Trophoblast cell (in vitro differentiated cells and primary cell): ENCODE data around the gene RPS27A.
"Not testable (repeated sequence)": the region's sequence is repeated elsewhere in the genome, so short reads cannot be mapped to it uniquely, and the experiment has no call there.

ENCODE experiments used
- DNase-seq, 2 donors: peaks; one replicate each; pipeline ENCODE4 v3.0.0-alpha.2; 2016
- H2AFZ ChIP-seq: 2 replicates; pipeline ENCODE4 v1.6.1; 2013; ENCODE audit warnings: low read length, moderate library complexity, mild to moderate bottlenecking; ENCODE audit not compliant: insufficient read depth, poor library complexity
- H2AK5ac ChIP-seq: 2 replicates; pipeline ENCODE4 v1.6.1; 2013; ENCODE audit warnings: mild to moderate bottlenecking, low read length
- H2BK120ac ChIP-seq: 2 replicates; pipeline ENCODE4 v1.6.1; 2013; ENCODE audit warnings: low read length, mild to moderate bottlenecking, moderate library complexity; ENCODE audit not compliant: insufficient read depth, poor library complexity
- H2BK12ac ChIP-seq: 2 replicates; pipeline ENCODE4 v1.6.1; 2013; ENCODE audit warnings: mild to moderate bottlenecking, low read length, moderate library complexity
- H2BK5ac ChIP-seq: 2 replicates; pipeline ENCODE4 v1.6.1; 2013; ENCODE audit warnings: low read length, low read depth, moderate library complexity, mild to moderate bottlenecking; ENCODE audit not compliant: poor library complexity
- H3K14ac ChIP-seq: 2 replicates; pipeline ENCODE4 v1.6.1; 2013; ENCODE audit warnings: mild to moderate bottlenecking, low read length
- H3K18ac ChIP-seq: 2 replicates; pipeline ENCODE4 v1.6.1; 2013; ENCODE audit warnings: mild to moderate bottlenecking, low read length
- H3K23ac ChIP-seq: 2 replicates; pipeline ENCODE4 v1.6.1; 2013; ENCODE audit warnings: low read length
- H3K27ac ChIP-seq: 2 replicates; pipeline ENCODE4 v1.5.1; 2013; ENCODE audit warnings: low read depth, mild to moderate bottlenecking, inconsistent platforms, low read length, moderate library complexity
- H3K27me3 ChIP-seq: 2 replicates; pipeline ENCODE4 v1.6.1; 2013; ENCODE audit warnings: inconsistent platforms, mild to moderate bottlenecking, low read length, moderate library complexity; ENCODE audit not compliant: insufficient read depth
- H3K36me3 ChIP-seq, 2 experiments: 1 replicate in 1 of 2; 2 replicates in 1 of 2; pipeline ENCODE4 v1.6.1; 2013; ENCODE audit warnings: low read length in 2 of 2, mild to moderate bottlenecking in 2 of 2, moderate library complexity in 1 of 2; ENCODE audit not compliant: insufficient read depth in 2 of 2, control insufficient read depth in 1 of 2
- H3K4ac ChIP-seq: 2 replicates; pipeline ENCODE4 v1.6.1; 2013; ENCODE audit warnings: low read depth, mild to moderate bottlenecking, low read length, moderate library complexity
- H3K4me1 ChIP-seq, 2 experiments: 1 replicate in 1 of 2; 2 replicates in 1 of 2; pipeline ENCODE4 v1.6.1; 2013; ENCODE audit warnings: low read length in 2 of 2, mild to moderate bottlenecking in 2 of 2, moderate library complexity in 1 of 2; ENCODE audit not compliant: insufficient read depth in 2 of 2, control insufficient read depth in 1 of 2
- H3K4me2 ChIP-seq: 2 replicates; pipeline ENCODE4 v1.6.1; 2013; ENCODE audit warnings: inconsistent platforms, mild to moderate bottlenecking, low read length, moderate library complexity
- H3K4me3 ChIP-seq: 2 replicates; pipeline ENCODE4 v1.5.1; 2013; ENCODE audit warnings: mild to moderate bottlenecking, low read depth, low read length, inconsistent platforms
- H3K79me1 ChIP-seq: one replicate; pipeline ENCODE4 v1.6.1; 2013; ENCODE audit warnings: low read length
- H3K79me2 ChIP-seq: 2 replicates; pipeline ENCODE4 v1.6.1; 2013; ENCODE audit warnings: low read length, mild to moderate bottlenecking; ENCODE audit not compliant: control insufficient read depth, insufficient read depth, poor library complexity
- H3K9ac ChIP-seq: 2 replicates; pipeline ENCODE4 v1.6.1; 2013; ENCODE audit warnings: mild to moderate bottlenecking, low read length
- H3K9me3 ChIP-seq: 2 replicates; pipeline ENCODE4 v1.6.1; 2013; ENCODE audit warnings: low read depth, mild to moderate bottlenecking, control low read depth, inconsistent platforms, low read length; ENCODE audit not compliant: insufficient read depth
- H4K12ac ChIP-seq: 2 replicates; pipeline ENCODE4 v1.6.1; 2013; ENCODE audit warnings: low read depth, mild to moderate bottlenecking, low read length, moderate library complexity
- H4K8ac ChIP-seq: 2 replicates; pipeline ENCODE4 v1.6.1; 2013; ENCODE audit warnings: low read depth, mild to moderate bottlenecking, low read length, moderate library complexity
- H4K91ac ChIP-seq: one replicate; pipeline ENCODE4 v1.6.1; 2013; ENCODE audit warnings: low read depth, mild to moderate bottlenecking, low read length, moderate library complexity
- WGBS: extraction: QIAGEN DNeasy Blood & Tissue Kit; methylation state at CpG from one replicate; pipeline ENCODE4 v1.1.7; 2013; ENCODE audit warnings: missing lambda C conversion rate; ENCODE audit not compliant: insufficient read length, insufficient coverage; ENCODE audit errors: extremely low coverage; 5-methylcytosine and 5-hydroxymethylcytosine counted together

The RPS27A gene

GRCh38 chr2:55239656-55240222 is 7.3 kb downstream of the RPS27A start:
- no peaks in the 10 kb centered on the region for H3K79me2 ChIP-seq
- H3K4ac ChIP-seq, result no peak overlapping the region
- WGBS, result no CpG with 5 or more reads among the region's 4 CpGs

GRCh38 chr2:55241582-55241981 is 9.1 kb downstream of the RPS27A start:
- not testable (repeated sequence) for H2BK12ac ChIP-seq, H3K4ac ChIP-seq, H3K4me1 ChIP-seq, H3K18ac ChIP-seq, H2AK5ac ChIP-seq, H3K9me3 ChIP-seq, H3K36me3 ChIP-seq, H3K4me3 ChIP-seq, H3K9ac ChIP-seq, DNase-seq, H3K27ac ChIP-seq, H3K27me3 ChIP-seq, H3K23ac ChIP-seq, H3K14ac ChIP-seq, H4K8ac ChIP-seq, H3K79me2 ChIP-seq, H3K4me2 ChIP-seq, H2BK120ac ChIP-seq, H4K12ac ChIP-seq, H2BK5ac ChIP-seq, H3K79me1 ChIP-seq, H2AFZ ChIP-seq, H4K91ac ChIP-seq
- no CpG with 5 or more reads among the region's 8 CpGs for WGBS

More at GRCh38 chr2:55239656-55240222, 7.3 kb downstream of the RPS27A start:
- no peak overlapping the region for H3K4me3 ChIP-seq
- no peaks in the 10 kb centered on the region for H3K4me1 ChIP-seq
- H2BK5ac ChIP-seq, result no peak overlapping the region
- H4K12ac ChIP-seq, result no peak overlapping the region
- H3K4me2 ChIP-seq, result no peak overlapping the region
- H4K8ac ChIP-seq, result no peak overlapping the region
- no peak overlapping the region for H2BK12ac ChIP-seq
- H3K36me3 ChIP-seq, result peaks cover 5 to 15% of the 10 kb centered on the region in 2 experiments
- no peak overlapping the region for H2AFZ ChIP-seq
- H3K14ac ChIP-seq, result no peak overlapping the region
- no peak overlapping the region for H3K18ac ChIP-seq
- no peak overlapping the region for H3K27ac ChIP-seq
- no peak overlapping the region for H4K91ac ChIP-seq
- H3K23ac ChIP-seq, result no peak overlapping the region
- no peak overlapping the region for H2BK120ac ChIP-seq
- no peaks in the 10 kb centered on the region for H3K9me3 ChIP-seq
- no peaks in the 10 kb centered on the region for H3K79me1 ChIP-seq
- no peak overlapping the region for H3K9ac ChIP-seq
- H3K27me3 ChIP-seq, result no peaks in the 10 kb centered on the region
- H2AK5ac ChIP-seq, result no peak overlapping the region
- DNase-seq, result no peak

DNA sequence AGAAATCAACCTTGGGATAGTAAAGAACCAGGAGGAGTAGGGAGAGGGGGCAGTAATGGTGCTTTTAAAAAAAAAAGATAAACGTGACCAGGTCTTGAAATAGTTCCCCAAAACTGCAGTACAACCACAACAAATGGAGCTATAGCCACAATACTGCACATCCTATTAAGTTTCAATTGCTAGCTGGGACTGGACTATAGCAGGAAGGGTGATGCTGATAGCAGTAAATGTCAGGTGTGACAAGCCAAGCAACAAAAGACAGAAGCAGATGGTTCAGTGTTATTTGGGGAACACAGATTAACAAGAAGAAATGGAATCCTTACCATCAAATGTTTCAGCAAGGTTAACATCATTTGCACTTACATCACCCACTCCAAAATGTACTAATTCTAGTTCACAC is 10.1 kb downstream of the RPS27A start:
- Histone ChIP-seq H4K91ac (no peak overlapping the region), H4K12ac (no peak overlapping the region), H3K9ac (no peak overlapping the region), H3K18ac (no peak overlapping the region), H3K36me3 (peaks cover 5 to 10% of the 10 kb centered on the region in 2 experiments), H3K14ac (no peak overlapping the region), H3K79me2 (no peaks in the 10 kb centered on the region), H2AFZ (no peak overlapping the region), H3K27me3 (no peaks in the 10 kb centered on the region), H3K4me3 (no peak overlapping the region), H2BK5ac (no peak overlapping the region), H3K4ac (no peak overlapping the region), H3K23ac (no peak overlapping the region), H2BK12ac (no peak overlapping the region), H3K4me2 (no peak overlapping the region), H2BK120ac (no peak overlapping the region), H3K9me3 (no peaks in the 10 kb centered on the region), H3K27ac (no peak overlapping the region), H3K4me1 (no peaks in the 10 kb centered on the region), H2AK5ac (no peak overlapping the region), H3K79me1 (no peaks in the 10 kb centered on the region), H4K8ac (no peak overlapping the region)
- no peak for DNase-seq
- WGBS, result no CpG with 5 or more reads among the region's 1 CpG

DNA sequence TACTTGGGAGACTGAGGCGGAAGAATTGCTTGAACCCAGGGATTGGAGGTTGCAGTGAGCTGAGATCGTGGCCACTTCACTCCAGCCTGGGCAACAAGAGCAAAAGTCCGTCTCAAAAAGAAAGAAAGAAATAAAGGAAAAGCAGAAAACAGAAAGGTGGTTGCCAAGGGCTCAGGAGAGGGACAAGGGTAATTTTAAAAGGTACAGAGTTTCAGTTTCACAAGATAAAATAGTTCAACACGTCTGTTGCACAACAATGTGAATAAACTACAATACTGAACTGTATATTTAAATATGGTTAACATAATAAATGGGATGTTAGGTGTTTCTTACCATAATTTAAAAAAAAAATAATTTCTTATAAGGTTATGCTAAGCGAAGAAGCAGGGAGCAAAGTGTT is 12.9 kb downstream of the RPS27A start:
- no peak overlapping the region for H4K91ac ChIP-seq
- H3K18ac ChIP-seq, result no peak overlapping the region
- no peak overlapping the region for H3K4me3 ChIP-seq
- H3K27ac ChIP-seq, result no peak overlapping the region
- no peaks in the 10 kb centered on the region for H3K79me1 ChIP-seq
- no peak overlapping the region for H3K23ac ChIP-seq
- no peaks in the 10 kb centered on the region for H3K27me3 ChIP-seq
- DNase-seq, result no peak
- H2BK5ac ChIP-seq, result no peak overlapping the region
- H2AFZ ChIP-seq, result no peak overlapping the region
- no peaks in the 10 kb centered on the region for H3K9me3 ChIP-seq
- no peak overlapping the region for H4K12ac ChIP-seq
- no peak overlapping the region for H3K14ac ChIP-seq
- no peak overlapping the region for H2AK5ac ChIP-seq
- H3K36me3 ChIP-seq, result peaks cover 8 to 15% of the 10 kb centered on the region in 2 experiments
- H4K8ac ChIP-seq, result no peak overlapping the region
- no CpG with 5 or more reads among the region's 5 CpGs for WGBS
- H2BK12ac ChIP-seq, result no peak overlapping the region
- no peak overlapping the region for H3K4me2 ChIP-seq
- no peaks in the 10 kb centered on the region for H3K4me1 ChIP-seq
- no peak overlapping the region for H3K9ac ChIP-seq
- H3K79me2 ChIP-seq, result no peaks in the 10 kb centered on the region
- no peak overlapping the region for H2BK120ac ChIP-seq
- H3K4ac ChIP-seq, result no peak overlapping the region
